ENCODE measurements around the gene ARRDC4.

The ARRDC4 gene

GRCh38 chr15:97998307-97999071, 38.0 kb downstream of the ARRDC4 start:
- no peak for DNase-seq (ENCODE audit: low spot score)

GRCh38 chr15:98000249-98001203, 40.0 kb downstream of the ARRDC4 start:
- DNase-seq (ENCODE audit: low spot score): no peak

- no peak for DNase-seq (ENCODE audit: low spot score)
Measured at GRCh38 chr15:98001663-98002194, 41.2 kb downstream of the ARRDC4 start.

- no peak for DNase-seq (ENCODE audit: low spot score)
Measured at GRCh38 chr15:98002419-98002818, 41.9 kb downstream of the ARRDC4 start.

GRCh38 chr15:98002866-98003265, 42.4 kb downstream of the ARRDC4 start:
- DNase-seq (ENCODE audit: low spot score): no peak

GRCh38 chr15:98003518-98003917, 43.0 kb downstream of the ARRDC4 start:
- no peak for DNase-seq (ENCODE audit: low spot score)

DNA sequence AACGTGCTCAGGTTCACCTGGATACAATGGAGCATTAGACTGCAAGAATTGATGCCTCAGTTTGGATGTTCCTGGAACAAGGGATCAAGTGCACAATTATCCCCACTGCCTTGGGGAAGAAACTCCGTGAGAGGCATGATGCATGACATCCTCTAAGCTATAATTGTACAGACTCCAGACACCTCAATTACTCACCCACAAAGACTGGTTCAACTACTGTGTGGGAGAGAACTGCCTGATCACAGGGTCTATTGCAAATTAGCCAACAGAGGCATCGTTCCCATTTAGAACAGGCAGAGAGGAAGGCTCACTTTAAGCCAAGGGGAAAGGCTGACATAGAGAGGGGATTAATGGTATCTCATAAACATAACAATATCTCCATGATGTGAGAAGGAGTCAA, 43.5 kb downstream of the ARRDC4 start:
- no peak for DNase-seq (ENCODE audit: low spot score)

DNA sequence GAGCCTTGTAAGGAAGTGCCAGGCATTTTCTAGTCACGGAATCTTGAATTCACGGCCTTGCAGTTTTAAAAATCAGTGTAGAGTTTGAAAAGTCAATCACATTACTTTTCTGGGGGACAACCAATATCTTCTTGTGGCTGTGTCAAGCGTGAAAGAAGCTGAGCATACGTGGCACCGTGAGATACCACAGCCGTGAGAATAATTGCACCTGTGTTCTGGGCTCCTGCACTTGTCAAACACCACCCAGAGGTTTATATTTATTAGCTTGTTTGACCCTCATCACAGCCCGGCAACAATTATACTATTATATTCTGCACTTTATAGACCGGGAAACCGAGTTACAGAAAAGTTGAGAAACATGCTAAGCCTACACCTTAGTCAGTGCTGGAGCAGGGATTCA, 45.2 kb downstream of the ARRDC4 start:
- no peak for DNase-seq (ENCODE audit: low spot score)

DNA sequence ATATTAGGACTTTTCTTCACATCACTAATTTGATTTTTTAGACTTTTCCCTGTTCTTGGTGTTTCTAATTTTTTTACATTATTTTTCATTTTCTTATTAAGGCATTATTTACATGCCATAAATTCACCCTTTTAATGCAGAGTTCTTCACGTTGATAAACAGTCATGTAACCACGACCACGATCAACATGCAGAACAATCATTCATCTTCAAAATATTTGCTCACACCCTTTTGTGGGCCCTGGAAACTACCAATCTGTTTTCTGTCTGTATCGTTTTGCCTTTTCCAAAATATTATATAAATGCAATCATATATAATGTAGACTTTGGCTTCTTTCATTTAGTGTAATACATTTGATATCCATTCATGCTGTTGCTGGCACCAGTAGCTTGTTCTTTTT, 48.7 kb downstream of the ARRDC4 start:
- DNase-seq (ENCODE audit: low spot score): no peak

DNA sequence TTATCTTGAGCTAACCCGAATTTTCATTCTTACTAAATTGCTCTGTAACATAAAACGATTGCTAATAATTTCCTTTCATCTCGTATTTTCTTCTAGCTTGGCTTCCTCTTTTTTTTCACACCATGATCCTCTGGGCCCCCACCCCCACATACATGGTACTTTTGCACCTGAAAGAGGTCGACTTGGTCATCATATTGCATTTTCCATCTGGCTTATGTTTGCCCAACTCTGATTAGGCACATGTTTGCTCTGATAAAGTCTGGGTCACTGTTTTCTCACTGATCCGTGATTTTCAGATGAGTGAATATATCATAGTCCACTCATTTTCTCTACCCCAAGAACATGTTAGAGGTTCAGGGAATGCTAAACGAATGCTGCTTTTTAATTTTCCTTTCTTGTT, 49.5 kb downstream of the ARRDC4 start:
- no peak for DNase-seq (ENCODE audit: low spot score)

DNA sequence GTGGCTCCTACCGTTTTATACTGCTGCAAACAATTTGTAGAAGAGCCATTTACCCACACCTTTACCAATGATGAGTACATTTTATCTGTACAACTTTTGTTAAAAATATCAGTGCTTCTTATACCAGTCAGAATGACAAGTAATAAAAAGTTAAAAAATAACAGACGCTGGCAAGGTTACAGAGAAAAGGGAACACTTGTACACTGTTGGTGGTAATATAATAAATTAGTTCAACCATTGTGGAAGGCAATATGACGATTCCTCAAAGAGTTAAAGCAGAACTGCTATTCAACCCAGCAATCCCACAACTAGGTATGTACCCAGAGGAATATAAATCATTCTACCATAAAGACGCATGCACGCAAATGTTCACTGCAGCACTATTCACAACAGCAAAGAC, 51.9 kb downstream of the ARRDC4 start:
- no peak for DNase-seq (ENCODE audit: low spot score)

DNA sequence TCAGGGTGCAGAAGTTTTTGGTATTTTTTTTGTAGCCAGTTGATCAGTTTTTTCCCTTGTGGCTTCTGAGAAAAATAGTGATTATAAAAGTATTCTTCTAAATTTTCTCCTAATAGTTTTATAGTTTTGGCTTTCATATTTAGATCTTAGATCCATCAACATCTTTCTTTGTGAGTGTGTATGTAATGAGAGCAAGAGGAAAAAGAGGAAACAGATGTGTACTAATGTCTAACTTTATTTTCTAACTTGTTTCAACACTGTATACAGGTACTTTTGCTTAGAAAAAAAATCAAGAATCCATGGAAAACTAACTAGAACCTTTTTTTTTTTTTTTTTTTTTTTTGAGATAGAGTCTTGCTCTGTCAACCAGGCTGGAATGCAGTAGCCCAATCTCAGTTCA, 53.1 kb downstream of the ARRDC4 start:
- DNase-seq (ENCODE audit: low spot score): no peak

DNA sequence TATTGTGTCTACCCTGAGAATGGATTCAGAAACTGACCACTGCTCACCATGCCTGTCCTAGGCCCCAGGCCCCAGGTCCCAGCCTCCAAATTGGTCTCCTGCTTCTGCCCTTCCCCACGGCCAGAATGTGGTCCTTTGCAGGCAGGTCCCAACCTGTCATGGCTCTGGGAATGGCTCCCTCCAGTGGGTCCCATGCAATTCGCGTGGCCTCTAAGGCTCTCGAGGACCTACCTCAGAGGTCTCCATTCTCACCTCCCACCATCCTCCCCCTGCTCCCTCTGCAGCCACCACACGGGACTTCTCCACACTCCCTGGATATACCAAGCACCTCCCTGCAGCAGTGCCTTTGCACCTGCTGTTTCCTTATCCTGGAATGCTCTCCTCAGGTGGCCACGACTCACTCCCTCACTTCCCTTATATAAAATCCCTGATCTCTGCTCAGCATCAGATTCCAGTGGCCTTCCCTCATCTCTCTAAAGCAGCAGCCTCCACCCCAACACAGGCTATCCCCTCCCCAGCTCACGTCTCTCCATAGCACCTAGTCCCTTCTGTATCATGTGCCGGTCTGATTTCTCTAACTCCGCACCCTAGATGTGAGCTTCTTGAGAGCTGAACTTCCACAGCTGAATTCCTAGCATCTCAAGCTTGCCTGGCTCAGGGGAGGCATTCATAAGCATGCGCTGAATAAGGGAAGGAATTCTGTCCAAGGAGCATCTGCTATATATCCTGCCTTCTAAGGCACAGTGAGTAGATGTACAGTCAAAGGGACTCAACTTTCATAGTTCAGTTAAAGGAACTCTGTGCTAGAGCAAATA, 56.9 kb downstream of the ARRDC4 start:
- no peak for DNase-seq (ENCODE audit: low spot score)

DNA sequence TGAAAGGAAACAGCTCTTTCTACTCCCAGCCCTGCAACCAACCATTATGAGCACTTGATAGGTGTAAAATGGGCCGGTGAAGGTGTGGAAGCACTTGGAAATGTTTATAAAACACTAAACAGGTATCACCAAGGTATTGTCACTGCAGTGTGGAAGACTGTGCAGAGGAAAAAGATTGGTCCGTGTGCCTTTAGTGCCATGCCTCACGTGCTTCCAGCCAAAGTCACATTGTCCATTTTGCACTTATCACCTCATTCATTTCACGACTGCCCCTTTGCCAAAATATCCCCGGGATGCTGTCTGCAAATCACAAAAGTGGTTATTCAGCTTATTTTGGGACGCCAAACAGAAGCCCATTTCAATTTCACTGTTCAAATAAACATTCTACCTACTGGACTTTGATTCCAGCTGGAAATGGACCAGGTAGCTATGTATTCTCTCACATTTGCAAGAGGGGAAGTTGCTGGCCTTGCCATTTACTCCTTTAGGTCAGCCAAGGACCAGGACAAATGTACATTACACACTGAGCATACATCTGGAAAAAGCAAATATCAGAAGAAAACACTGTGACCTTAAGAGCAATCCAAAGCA, 58.4 kb downstream of the ARRDC4 start:
- no peak for DNase-seq (ENCODE audit: low spot score)
